Ovary (tissue), 9 donors: ENCODE measurements around the gene CPPED1. TPM values are rescaled to one million over a fixed set of nuclear protein-coding genes. Genes with fewer than 3 reads are reported as not detected.

Experiments
- DNase-seq, 5 donors: peaks; one replicate each; pipeline ENCODE4 v3.0.0-alpha.2; 2019 to 2020
- H3K27ac ChIP-seq, 2 donors: fragments of 200-600 bp; one replicate each; pipeline versions ENCODE4 v1.5.1 to v1.8.0; 2019 to 2022
- H3K27me3 ChIP-seq: fragments of 200-600 bp; one replicate; pipeline ENCODE4 v1.8.0; 2022
- H3K36me3 ChIP-seq: fragments of 200-600 bp; sonication (generic); one replicate; pipeline ENCODE4 v1.5.1; 2019
- H3K4me1 ChIP-seq: one replicate; pipeline ENCODE4 v1.8.1; 2013; ENCODE audit warnings: mild to moderate bottlenecking, moderate library complexity; ENCODE audit not compliant: insufficient read depth
- H3K4me3 ChIP-seq: fragments of 200-600 bp; sonication (generic); one replicate; pipeline ENCODE4 v1.5.1; 2017
- H3K9me3 ChIP-seq, 2 donors: fragments of 200-600 bp in 1 of 2; sonication (generic) in 1 of 2; one replicate each; pipeline versions ENCODE4 v1.5.1 to v1.8.1; 2013 to 2019; ENCODE audit warnings: mild to moderate bottlenecking in 1 of 2, moderate library complexity in 1 of 2
- CTCF ChIP-seq, 3 donors: fragments of 450-650 bp in 2 of 3; fragments of 200-600 bp in 1 of 3; IDR thresholded peaks; one replicate each; pipeline versions ENCODE4 v1.5.1 to v1.8.0; 2016 to 2022; ENCODE audit warnings: antibody characterized with exemption in 3 of 3, mild to moderate bottlenecking in 1 of 3
- EP300 ChIP-seq: sonication (generic); formaldehyde crosslinking; IDR thresholded peaks from one replicate; pipeline ENCODE4 v1.6.1; 2017; ENCODE audit warnings: antibody characterized with exemption
- POLR2A ChIP-seq: fragments of 450-650 bp; IDR thresholded peaks from one replicate; pipeline ENCODE4 v1.6.1; 2017; ENCODE audit warnings: antibody characterized with exemption, mild to moderate bottlenecking, moderate library complexity
- WGBS, 3 donors: extraction: QIAGEN DNeasy Blood & Tissue Kit in 1 of 3; methylation state at CpG; one replicate each; pipeline versions ENCODE4 v1.1.5 to v1.1.7; 2013 to 2017; 5-methylcytosine and 5-hydroxymethylcytosine counted together
- intact Hi-C, 4 donors: fragments of 100-400 bp; cut with DNase I; formaldehyde crosslinking; loops; one replicate each; pipeline versions ENCODE4 v1.11.0 to v1.15.1; 2022 to 2023
- polyA plus RNA-seq, 2 donors: library from polyadenylated mRNA; stranded (reverse); fragments of 200-250 nt in 1 of 2; fragments of 350-450 nt in 1 of 2; fragmentation: Illumina TruSeq in 1 of 2; extraction: RNeasy Lipid Tissue Mini Kit (QIAGEN cat#74804) in 1 of 2; gene quantifications; one replicate each; pipeline ENCODE4 v1.2.3, GENCODE V29; 2013 to 2014
- total RNA-seq, 7 donors: library from RNA; depleted of rRNA in 2 of 7; stranded (reverse); fragments of >200 nt in 2 of 7; fragmentation: NEBNext Ultra II Directional in 3 of 7; extraction: Animal tissue kit (Norgen Biotek cat#: 25700) in 3 of 7; gene quantifications; one replicate each; pipeline versions ENCODE4 v1.1.0 to v1.2.4, GENCODE V29; 2016 to 2023
- donor health status: DM: no; HTN: no; CAD: no; lungs with moderate emphysema.
- donor health status: DM: no; HTN: no; CAD: no.
- donor health status: Bipolar disorder and iron deficiency.
- donor health status: DM: yes; HTN: yes; CAD: no.
- donor health status: DM: no; HTN: no; CAD: no.
- donor health status: DM: yes; HTN: yes; CAD: no.

CPPED1 gene
- total and polyA plus RNA-seq, 9 donors: 6.0 to 23.3 (median 13.0) TPM

GRCh38 chr16:12708266-12708665 is 95.4 kb downstream of the CPPED1 start:
- H3K4me1 ChIP-seq: no peaks in the 10 kb centered on the region
- TF ChIP-seq CTCF (IDR thresholded peaks at IDR 0.05): no peak
- TF ChIP-seq EP300: no peak
- no peak for TF ChIP-seq POLR2A
- H3K9me3 ChIP-seq: no peaks in the 10 kb centered on the region
- H3K27me3 ChIP-seq: no peaks in the 10 kb centered on the region
- no peak overlapping the region for H3K4me3 ChIP-seq
- H3K36me3 ChIP-seq: no peaks in the 10 kb centered on the region
- intact Hi-C loops: loop anchor here in 1 of 4 donors (10.0 kb wide), 1 partner anchor 63 kb away; no protein-coding TSS in a partner anchor
- no peak overlapping the region for H3K27ac ChIP-seq
- WGBS, 3 donors: 16 to 22% (median 20%) methylated on average over 3 of the region's 3 CpGs
- DNase-seq: no peak

- H3K27me3 ChIP-seq: no peaks in the 10 kb centered on the region
- no peak for TF ChIP-seq CTCF (IDR thresholded peaks at IDR 0.05)
- no peak for TF ChIP-seq EP300
- no peak for TF ChIP-seq POLR2A
- H3K9me3 ChIP-seq: no peaks in the 10 kb centered on the region
- no peaks in the 10 kb centered on the region for H3K36me3 ChIP-seq
- H3K27ac ChIP-seq: no peak overlapping the region
- intact Hi-C loops: loop anchor here in 1 of 4 donors (10.0 kb wide), 1 partner anchor 62 kb away; no protein-coding TSS in a partner anchor
- H3K4me1 ChIP-seq: no peaks in the 10 kb centered on the region
- H3K4me3 ChIP-seq: no peak overlapping the region
- DNase-seq: no peak
- 93 to 95% (median 94%) methylated on average over 6 of the region's 6 CpGs for WGBS, 3 donors
Measured at GRCh38 chr16:12706628-12707027, 97.1 kb downstream of the CPPED1 start.

GRCh38 chr16:12704492-12705111 is 99.1 kb downstream of the CPPED1 start:
- H3K36me3 ChIP-seq: no peaks in the 10 kb centered on the region
- H3K27ac ChIP-seq: no peak overlapping the region
- no peaks in the 10 kb centered on the region for H3K4me1 ChIP-seq
- H3K27me3 ChIP-seq: no peaks in the 10 kb centered on the region
- TF ChIP-seq POLR2A (no peak), CTCF (IDR thresholded peaks at IDR 0.05) (no peak), EP300 (no peak)
- DNase-seq: no peak
- H3K9me3 ChIP-seq: no peaks in the 10 kb centered on the region
- WGBS, 3 donors: 94 to 95% (median 95%) methylated on average over 31 of the region's 31 CpGs
- no peak overlapping the region for H3K4me3 ChIP-seq
- intact Hi-C loops: loop anchor here in 1 of 4 donors (10.0 kb wide), 1 partner anchor 60 kb away; no protein-coding TSS in a partner anchor

GRCh38 chr16:12703935-12704334 is 99.8 kb downstream of the CPPED1 start:
- TF ChIP-seq EP300 (no peak), CTCF (IDR thresholded peaks at IDR 0.05) (no peak), POLR2A (no peak)
- no peak overlapping the region for H3K4me3 ChIP-seq
- H3K4me1 ChIP-seq: no peaks in the 10 kb centered on the region
- no peak overlapping the region for H3K27ac ChIP-seq
- intact Hi-C loops: loop anchor here in 1 of 4 donors (10.0 kb wide), 1 partner anchor 59 kb away; no protein-coding TSS in a partner anchor
- no peak for DNase-seq
- no peaks in the 10 kb centered on the region for H3K27me3 ChIP-seq
- H3K9me3 ChIP-seq: no peaks in the 10 kb centered on the region
- WGBS, 3 donors: 83 to 86% (median 85%) methylated on average over 5 of the region's 5 CpGs
- no peaks in the 10 kb centered on the region for H3K36me3 ChIP-seq
